ENCODE measurements around the gene SLC16A7.

The SLC16A7 gene

GRCh38 chr12:59677857-59678256 lies 82.0 kb downstream of the SLC16A7 start:
- H3K4me3 ChIP-seq (ENCODE audit: low read depth, low read length): no peak overlapping the region
- no peaks in the 10 kb centered on the region for H3K27me3 ChIP-seq (ENCODE audit: control insufficient read depth, insufficient read depth, low read length)
- H3K4me1 ChIP-seq (ENCODE audit: control insufficient read depth, insufficient read depth, low read length): no peaks in the 10 kb centered on the region
- H3K36me3 ChIP-seq (ENCODE audit: control insufficient read depth, insufficient read depth, low read length): no peaks in the 10 kb centered on the region
- H3K9ac ChIP-seq (ENCODE audit: low read depth, low read length): no peak overlapping the region
- no peaks in the 10 kb centered on the region for H3K9me3 ChIP-seq (ENCODE audit: control insufficient read depth, insufficient read depth, low read length)

DNA sequence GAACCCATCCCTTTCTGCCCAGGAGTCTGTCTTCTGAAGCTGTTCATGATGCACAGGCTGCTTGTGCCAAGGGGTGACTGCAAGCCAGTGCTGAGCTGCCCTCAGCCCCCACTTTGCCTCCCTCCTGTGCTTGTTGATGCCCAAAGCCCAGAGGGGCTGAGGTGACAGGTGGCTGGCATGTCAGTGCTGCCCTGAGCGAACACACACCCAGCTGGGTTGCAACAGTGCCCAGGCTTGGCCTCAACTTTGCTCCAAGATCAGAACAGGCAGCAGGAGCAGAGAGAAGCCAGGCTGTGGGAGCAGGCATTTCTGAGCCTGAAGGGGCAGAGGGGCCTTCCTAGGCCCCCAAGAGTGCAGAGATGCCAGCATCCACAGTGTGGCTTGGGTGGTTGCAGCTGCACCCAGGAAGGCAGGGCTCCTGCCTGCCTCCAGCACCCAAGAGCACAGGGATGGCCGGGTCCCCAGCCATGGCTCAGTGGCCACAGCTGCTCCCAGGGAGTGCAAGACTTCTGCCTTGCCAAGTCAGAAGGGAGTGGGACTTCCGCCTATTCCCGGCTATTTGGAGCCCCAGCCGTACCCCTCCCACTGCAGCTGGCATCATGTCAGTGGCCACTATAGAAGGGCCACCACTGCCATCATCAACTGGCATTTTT lies 83.1 kb downstream of the SLC16A7 start:
- no peaks in the 10 kb centered on the region for H3K4me1 ChIP-seq (ENCODE audit: control insufficient read depth, insufficient read depth, low read length)
- H3K9ac ChIP-seq (ENCODE audit: low read depth, low read length): no peak overlapping the region
- H3K27me3 ChIP-seq (ENCODE audit: control insufficient read depth, insufficient read depth, low read length): no peaks in the 10 kb centered on the region

DNA sequence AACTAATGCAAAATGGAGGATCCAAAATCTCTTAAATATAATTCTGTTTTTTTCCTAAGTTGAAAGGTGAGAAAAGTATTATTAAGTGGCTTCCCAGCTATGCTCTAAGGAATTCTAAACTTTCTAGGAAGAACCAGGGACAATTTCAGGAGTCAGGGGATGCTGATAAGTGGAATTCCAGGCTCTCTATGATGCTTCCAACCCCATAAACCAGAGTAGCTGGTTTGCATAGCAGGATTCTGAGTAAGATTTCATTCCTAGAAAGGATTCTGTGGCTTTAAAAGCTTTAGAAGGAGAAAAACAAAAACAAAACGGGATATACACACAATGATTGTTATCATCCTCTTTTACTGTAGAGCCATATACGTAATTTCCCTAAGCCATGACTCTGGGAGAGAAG lies 93.9 kb downstream of the SLC16A7 start:
- Histone ChIP-seq H3K36me3 (ENCODE audit: control insufficient read depth, insufficient read depth, low read length) (no peaks in the 10 kb centered on the region), H3K4me1 (ENCODE audit: control insufficient read depth, insufficient read depth, low read length) (no peaks in the 10 kb centered on the region), H3K9ac (ENCODE audit: low read depth, low read length) (no peak overlapping the region), H3K4me3 (ENCODE audit: low read depth, low read length) (no peak overlapping the region), H3K27me3 (ENCODE audit: control insufficient read depth, insufficient read depth, low read length) (no peaks in the 10 kb centered on the region), H3K9me3 (ENCODE audit: control insufficient read depth, insufficient read depth, low read length) (no peaks in the 10 kb centered on the region)

More for the DNA sequence above, 83.1 kb downstream of the SLC16A7 start:
- Histone ChIP-seq H3K36me3 (ENCODE audit: control insufficient read depth, insufficient read depth, low read length) (no peaks in the 10 kb centered on the region), H3K9me3 (ENCODE audit: control insufficient read depth, insufficient read depth, low read length) (no peaks in the 10 kb centered on the region), H3K4me3 (ENCODE audit: low read depth, low read length) (no peak overlapping the region)

DNA sequence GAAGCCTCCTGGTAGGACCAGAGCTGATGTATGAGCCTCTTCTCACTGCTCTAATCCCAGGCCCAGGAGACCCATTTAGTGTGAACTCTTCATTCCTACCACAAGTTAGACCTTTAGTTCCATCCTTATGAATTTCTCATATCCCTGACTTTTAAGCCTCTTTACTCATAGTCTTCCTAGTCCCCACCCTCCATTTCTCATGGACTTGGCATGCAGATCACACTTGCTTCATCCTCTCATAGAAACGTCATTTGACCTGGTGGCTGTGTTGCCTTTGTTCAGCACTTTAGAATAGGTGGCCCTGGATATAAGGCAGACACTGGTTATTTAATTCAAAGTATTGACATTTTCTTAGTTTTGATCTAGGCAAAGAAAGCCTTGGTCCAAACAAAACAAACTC lies 99.5 kb downstream of the SLC16A7 start:
- H3K4me3 ChIP-seq (ENCODE audit: low read depth, low read length): no peak overlapping the region
- no peaks in the 10 kb centered on the region for H3K4me1 ChIP-seq (ENCODE audit: control insufficient read depth, insufficient read depth, low read length)
- no peaks in the 10 kb centered on the region for H3K27me3 ChIP-seq (ENCODE audit: control insufficient read depth, insufficient read depth, low read length)
- no peaks in the 10 kb centered on the region for H3K9me3 ChIP-seq (ENCODE audit: control insufficient read depth, insufficient read depth, low read length)
- H3K36me3 ChIP-seq (ENCODE audit: control insufficient read depth, insufficient read depth, low read length): no peaks in the 10 kb centered on the region
- no peak overlapping the region for H3K9ac ChIP-seq (ENCODE audit: low read depth, low read length)

- Histone ChIP-seq H3K36me3 (ENCODE audit: control insufficient read depth, insufficient read depth, low read length) (no peaks in the 10 kb centered on the region), H3K27me3 (ENCODE audit: control insufficient read depth, insufficient read depth, low read length) (no peaks in the 10 kb centered on the region), H3K9me3 (ENCODE audit: control insufficient read depth, insufficient read depth, low read length) (no peaks in the 10 kb centered on the region), H3K4me1 (ENCODE audit: control insufficient read depth, insufficient read depth, low read length) (no peaks in the 10 kb centered on the region), H3K9ac (ENCODE audit: low read depth, low read length) (no peak overlapping the region), H3K4me3 (ENCODE audit: low read depth, low read length) (no peak overlapping the region)
These were observed 102.8 kb downstream of the SLC16A7 start for GRCh38 chr12:59698600-59698999.

- Histone ChIP-seq H3K9ac (ENCODE audit: low read depth, low read length) (no peak overlapping the region), H3K4me3 (ENCODE audit: low read depth, low read length) (no peak overlapping the region)
These were observed 103.8 kb downstream of the SLC16A7 start for GRCh38 chr12:59699421-59700152.

GRCh38 chr12:59700153-59700450 lies 104.3 kb downstream of the SLC16A7 start:
- Histone ChIP-seq H3K9me3 (ENCODE audit: control insufficient read depth, insufficient read depth, low read length) (no peaks in the 10 kb centered on the region), H3K4me1 (ENCODE audit: control insufficient read depth, insufficient read depth, low read length) (no peaks in the 10 kb centered on the region), H3K27me3 (ENCODE audit: control insufficient read depth, insufficient read depth, low read length) (no peaks in the 10 kb centered on the region), H3K36me3 (ENCODE audit: control insufficient read depth, insufficient read depth, low read length) (no peaks in the 10 kb centered on the region), H3K4me3 (ENCODE audit: low read depth, low read length) (no peak overlapping the region), H3K9ac (ENCODE audit: low read depth, low read length) (no peak overlapping the region)

More at GRCh38 chr12:59699421-59700152, 103.8 kb downstream of the SLC16A7 start:
- H3K36me3 ChIP-seq (ENCODE audit: control insufficient read depth, insufficient read depth, low read length): no peaks in the 10 kb centered on the region
- H3K27me3 ChIP-seq (ENCODE audit: control insufficient read depth, insufficient read depth, low read length): no peaks in the 10 kb centered on the region
- no peaks in the 10 kb centered on the region for H3K4me1 ChIP-seq (ENCODE audit: control insufficient read depth, insufficient read depth, low read length)
- H3K9me3 ChIP-seq (ENCODE audit: control insufficient read depth, insufficient read depth, low read length): no peaks in the 10 kb centered on the region

DNA sequence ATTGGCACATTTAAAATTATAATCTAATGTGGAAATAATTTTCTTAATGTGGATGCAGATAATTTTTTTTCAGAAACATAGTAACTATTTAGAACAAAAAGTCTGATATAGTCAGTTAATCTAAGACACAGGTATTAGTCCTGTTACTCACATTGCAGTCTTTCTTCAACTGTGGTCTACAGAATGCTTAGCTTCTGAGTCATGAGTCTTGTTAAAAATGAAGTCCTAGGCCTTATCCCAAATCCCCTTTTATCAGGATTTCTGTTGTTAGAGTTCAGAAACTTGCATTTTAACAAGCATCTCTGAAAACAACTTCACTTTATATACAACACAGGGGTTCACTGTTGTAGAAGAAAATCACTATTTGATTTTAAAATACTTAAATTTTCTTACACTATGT lies 112.2 kb downstream of the SLC16A7 start:
- H3K4me1 ChIP-seq (ENCODE audit: control insufficient read depth, insufficient read depth, low read length): no peaks in the 10 kb centered on the region
- no peak overlapping the region for H3K9ac ChIP-seq (ENCODE audit: low read depth, low read length)
- H3K9me3 ChIP-seq (ENCODE audit: control insufficient read depth, insufficient read depth, low read length): no peaks in the 10 kb centered on the region
- no peaks in the 10 kb centered on the region for H3K27me3 ChIP-seq (ENCODE audit: control insufficient read depth, insufficient read depth, low read length)
- no peak overlapping the region for H3K4me3 ChIP-seq (ENCODE audit: low read depth, low read length)
- H3K36me3 ChIP-seq (ENCODE audit: control insufficient read depth, insufficient read depth, low read length): no peaks in the 10 kb centered on the region

- Histone ChIP-seq H3K4me1 (ENCODE audit: control insufficient read depth, insufficient read depth, low read length) (no peaks in the 10 kb centered on the region), H3K9me3 (ENCODE audit: control insufficient read depth, insufficient read depth, low read length) (no peaks in the 10 kb centered on the region), H3K4me3 (ENCODE audit: low read depth, low read length) (no peak overlapping the region), H3K27me3 (ENCODE audit: control insufficient read depth, insufficient read depth, low read length) (no peaks in the 10 kb centered on the region), H3K9ac (ENCODE audit: low read depth, low read length) (no peak overlapping the region), H3K36me3 (ENCODE audit: control insufficient read depth, insufficient read depth, low read length) (no peaks in the 10 kb centered on the region)
These were observed 112.7 kb downstream of the SLC16A7 start for GRCh38 chr12:59708484-59708883.

DNA sequence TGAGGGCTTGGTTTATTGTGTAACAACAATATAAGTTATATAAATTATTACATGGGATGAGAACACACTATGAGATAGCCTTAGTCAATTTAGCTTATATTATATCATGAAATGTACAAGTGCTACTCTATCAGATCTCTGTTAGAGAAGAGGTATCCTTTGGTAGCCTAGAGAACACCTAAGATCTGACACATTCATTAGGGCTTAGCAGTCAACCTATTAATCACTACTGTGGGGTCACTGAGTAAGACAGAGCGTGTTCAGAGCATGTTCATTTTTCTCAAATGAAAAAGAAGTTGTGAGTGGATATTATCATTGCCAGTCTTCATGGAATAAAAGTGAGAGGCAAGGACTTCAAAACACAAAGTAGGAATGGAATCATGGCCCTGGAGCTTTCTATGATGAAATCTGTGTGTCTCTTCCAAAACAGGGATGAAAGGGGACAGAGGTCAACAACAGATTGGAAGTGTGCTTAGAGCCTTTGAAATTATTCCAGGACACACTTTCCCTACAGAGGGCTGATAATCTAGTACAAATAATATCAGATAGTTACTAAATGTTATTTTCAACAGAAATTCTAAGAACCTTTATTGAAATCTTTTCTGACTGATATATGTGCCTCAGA lies 114.3 kb downstream of the SLC16A7 start:
- Histone ChIP-seq H3K9me3 (ENCODE audit: control insufficient read depth, insufficient read depth, low read length) (no peaks in the 10 kb centered on the region), H3K27me3 (ENCODE audit: control insufficient read depth, insufficient read depth, low read length) (no peaks in the 10 kb centered on the region), H3K4me3 (ENCODE audit: low read depth, low read length) (no peak overlapping the region), H3K4me1 (ENCODE audit: control insufficient read depth, insufficient read depth, low read length) (no peaks in the 10 kb centered on the region), H3K36me3 (ENCODE audit: control insufficient read depth, insufficient read depth, low read length) (no peaks in the 10 kb centered on the region), H3K9ac (ENCODE audit: low read depth, low read length) (no peak overlapping the region)

- Histone ChIP-seq H3K9me3 (ENCODE audit: control insufficient read depth, insufficient read depth, low read length) (no peaks in the 10 kb centered on the region), H3K4me1 (ENCODE audit: control insufficient read depth, insufficient read depth, low read length) (no peaks in the 10 kb centered on the region), H3K27me3 (ENCODE audit: control insufficient read depth, insufficient read depth, low read length) (no peaks in the 10 kb centered on the region), H3K9ac (ENCODE audit: low read depth, low read length) (no peak overlapping the region), H3K4me3 (ENCODE audit: low read depth, low read length) (no peak overlapping the region), H3K36me3 (ENCODE audit: control insufficient read depth, insufficient read depth, low read length) (no peaks in the 10 kb centered on the region)
These were observed 115.1 kb downstream of the SLC16A7 start for GRCh38 chr12:59710964-59711363.

DNA sequence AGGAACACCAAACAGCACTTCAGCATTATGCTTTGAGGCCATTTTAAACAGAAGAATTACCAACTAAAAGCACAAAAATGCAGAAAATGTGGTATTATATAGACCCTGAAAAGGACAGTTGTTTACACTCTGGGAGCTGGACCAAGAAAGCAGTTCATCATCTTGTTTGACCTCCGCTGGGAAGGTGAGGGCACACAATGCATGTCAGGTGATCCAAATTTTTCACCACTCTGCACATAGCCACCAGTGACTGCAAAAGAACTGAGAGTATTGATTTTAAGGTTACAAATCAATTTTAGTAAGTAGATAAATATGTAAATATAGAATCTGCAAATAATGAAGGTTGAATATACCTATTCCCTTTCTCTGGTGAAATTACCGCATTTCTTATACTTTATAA lies 119.6 kb downstream of the SLC16A7 start:
- Histone ChIP-seq H3K4me1 (ENCODE audit: control insufficient read depth, insufficient read depth, low read length) (no peaks in the 10 kb centered on the region), H3K36me3 (ENCODE audit: control insufficient read depth, insufficient read depth, low read length) (no peaks in the 10 kb centered on the region), H3K9ac (ENCODE audit: low read depth, low read length) (no peak overlapping the region), H3K27me3 (ENCODE audit: control insufficient read depth, insufficient read depth, low read length) (no peaks in the 10 kb centered on the region), H3K4me3 (ENCODE audit: low read depth, low read length) (no peak overlapping the region), H3K9me3 (ENCODE audit: control insufficient read depth, insufficient read depth, low read length) (no peaks in the 10 kb centered on the region)

Data from iPS-15b (cell line).